Purkinje cell (primary cell): ENCODE data around the gene C5AR2. TPM values are rescaled to one million over a fixed set of nuclear protein-coding genes. Genes with fewer than 3 reads are reported as not detected.

Experiments used
- polyA plus RNA-seq: library from polyadenylated mRNA; unstranded; fragments of >200 nt; fragmentation: Nextera tagmentation; gene quantifications from 2 replicates; pipeline ENCODE4 v1.2.1, GENCODE V29; 2014

Gene C5AR2
- not detected in 2 replicates for polyA plus RNA-seq

DNA sequence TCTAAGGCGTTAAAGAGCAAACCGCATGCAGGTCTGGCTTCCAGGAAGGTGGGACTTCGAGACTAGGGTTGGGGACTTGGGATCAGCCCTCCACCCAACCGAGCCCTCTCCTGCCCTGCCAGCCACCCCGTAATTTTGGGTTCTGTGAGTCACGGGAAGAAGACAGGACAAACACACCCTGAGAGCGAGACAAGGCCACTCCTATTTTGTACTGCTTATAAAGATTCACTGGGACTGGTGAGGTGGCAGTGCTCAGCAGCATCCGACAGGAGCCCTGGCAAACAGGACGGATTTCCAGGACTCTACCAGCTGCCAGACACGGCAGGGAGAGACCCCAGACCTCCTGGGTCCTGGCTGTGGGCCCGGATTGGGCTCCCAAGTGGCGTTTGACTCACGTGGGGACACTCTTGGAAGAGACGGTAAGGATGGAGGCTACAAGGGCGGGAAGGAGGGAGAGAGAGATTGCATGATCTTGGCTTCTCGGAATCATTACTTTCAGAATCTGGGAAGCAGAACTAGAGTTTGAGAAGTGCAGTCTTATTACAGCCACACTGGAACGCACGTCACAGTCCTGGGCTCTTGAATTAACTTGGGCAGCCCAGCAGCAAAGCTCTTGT, at the start of gene C5AR2:
C5AR2 (plus strand) TSS at position 245 of the 617 bp plus-strand sequence. CDS start 8,625 bp downstream, outside the sequence.

DNA sequence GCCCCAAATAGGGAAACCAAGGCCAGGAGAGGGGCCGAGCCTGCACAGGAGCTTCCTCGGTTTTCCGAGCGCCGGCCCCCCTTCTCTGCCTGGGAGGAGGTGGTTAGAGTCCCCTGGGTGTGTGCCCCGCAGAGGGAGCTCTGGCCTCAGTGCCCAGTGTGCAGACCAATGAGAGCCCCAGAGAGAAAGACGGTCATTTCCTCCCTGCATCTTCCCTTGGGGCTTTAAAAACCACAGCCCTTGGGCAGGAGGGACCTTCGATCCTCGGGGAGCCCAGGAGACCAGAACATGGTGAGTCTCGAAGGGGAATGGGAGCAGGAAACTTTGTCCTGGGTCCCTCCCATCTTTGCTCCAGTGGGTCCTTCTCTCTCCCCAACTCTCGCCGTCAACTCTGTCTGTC, 22.4 kb upstream of the C5AR2 start, which contains the start of gene C5AR1:
C5AR1 (plus strand) TSS at position 254 of the 400 bp plus-strand sequence; CDS start at position 289, 35 bp downstream.

DNA sequence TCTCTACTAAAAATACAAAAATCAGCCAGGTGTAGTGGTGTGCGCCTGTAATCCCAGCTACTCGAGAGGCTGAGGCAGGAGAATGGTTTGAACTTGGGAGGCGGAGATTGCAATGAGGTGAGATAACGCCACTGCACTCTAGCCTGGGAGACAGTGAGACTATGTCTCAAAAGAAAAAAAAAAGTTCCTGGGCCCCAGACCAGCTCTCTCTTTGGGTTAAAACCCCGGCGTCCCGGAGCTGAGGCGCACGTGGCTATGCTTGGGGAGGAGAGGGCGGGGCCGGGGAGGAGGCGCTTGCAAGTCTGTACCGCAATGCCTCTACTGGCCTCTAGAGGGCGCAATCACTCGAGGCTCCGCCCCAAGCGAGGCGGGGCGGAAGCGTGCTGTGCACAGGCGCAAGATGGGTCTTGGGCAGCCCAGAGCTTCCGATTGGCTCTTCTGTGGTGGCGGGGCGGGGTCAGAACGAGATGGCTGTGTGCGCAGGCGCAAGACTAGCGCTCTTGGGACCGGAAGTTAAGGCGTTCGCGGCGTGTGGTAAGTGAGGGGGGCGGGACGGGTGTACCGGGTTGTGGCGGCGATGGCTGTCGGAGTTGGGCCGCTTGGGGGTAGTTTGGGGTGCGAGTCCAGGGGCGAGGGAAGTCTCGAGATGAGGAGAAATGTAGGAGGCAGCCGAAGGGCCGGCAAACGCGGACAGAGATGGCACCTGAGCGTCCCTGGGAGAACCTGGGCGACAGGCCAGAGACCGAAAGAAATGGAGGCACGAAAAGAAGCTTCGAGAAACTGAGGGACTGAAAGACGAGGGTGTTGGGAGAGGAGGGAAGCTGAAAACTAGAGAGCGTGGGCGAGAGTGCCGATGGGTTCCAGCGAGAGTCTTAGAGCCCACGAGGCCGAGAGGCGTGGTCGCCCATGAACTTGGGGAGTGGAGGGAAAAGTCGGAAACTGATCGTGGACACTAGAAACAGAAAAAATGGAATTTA, 17.1 kb downstream of the C5AR2 start, which contains the start of gene DHX34:
DHX34 (plus strand) TSS at position 497 of the 977 bp plus-strand sequence. CDS start 3,716 bp downstream, outside the sequence.

Other genes with a start within 250 kb of the C5AR2 start
- gene ZC3H4, start 218.4 kb upstream of the C5AR2 start, polyA plus RNA-seq, result 9.1 and 10.6 TPM in 2 replicates
- gene SAE1, start 201.3 kb upstream of the C5AR2 start, polyA plus RNA-seq, result 13.2 and 17.4 TPM in 2 replicates
- gene BBC3, start 101.0 kb upstream of the C5AR2 start, polyA plus RNA-seq, result 0.42 TPM in 1 of 2 replicates, not detected in the other
- 0.11 TPM in 1 of 2 replicates, not detected in the other for gene CCDC9, start 75.7 kb upstream of the C5AR2 start, polyA plus RNA-seq
- 1.4 TPM in 1 of 2 replicates, not detected in the other for gene INAFM1, start 57.3 kb upstream of the C5AR2 start, polyA plus RNA-seq
- gene C5AR1, start 22.3 kb upstream of the C5AR2 start, polyA plus RNA-seq, result 0.13 TPM in 1 of 2 replicates, not detected in the other
- 0.32 and 0.81 TPM in 2 replicates for gene DHX34, start 17.1 kb downstream of the C5AR2 start, polyA plus RNA-seq
- 0.31 and 7.3 TPM in 2 replicates for gene MEIS3, start 87.4 kb downstream of the C5AR2 start, polyA plus RNA-seq
- 0.24 and 3.9 TPM in 2 replicates for gene SLC8A2, start 139.7 kb downstream of the C5AR2 start, polyA plus RNA-seq
- 3.1 and 5.1 TPM in 2 replicates for gene KPTN, start 152.0 kb downstream of the C5AR2 start, polyA plus RNA-seq
- gene NAPA, start 182.9 kb downstream of the C5AR2 start, polyA plus RNA-seq, result 72.5 and 109 TPM in 2 replicates
- not detected in 2 replicates for gene ZNF541, start 241.0 kb downstream of the C5AR2 start, polyA plus RNA-seq